ENCODE results near the gene NEB.

The NEB gene

GRCh38 chr2:151733771-151734672, at the start of gene NEB:
Gene NEB (minus strand): TSS chr2:151734476. CDS start chr2:151733156, 1,320 bp downstream.
- in situ Hi-C loops (cut with HindIII; ENCODE audit: low pct_ligation_motif_present, low pct_unique_long_range_greater_than_20kb, low sequenced_read_pairs): no loop called here
- no peak for DNase-seq

GRCh38 chr2:151783133-151783520, 48.9 kb upstream of the NEB start:
- no peak for DNase-seq
- in situ Hi-C loops (cut with HindIII; ENCODE audit: low pct_ligation_motif_present, low pct_unique_long_range_greater_than_20kb, low sequenced_read_pairs): no loop called here

- no peak for DNase-seq
- in situ Hi-C loops (cut with HindIII; ENCODE audit: low pct_ligation_motif_present, low pct_unique_long_range_greater_than_20kb, low sequenced_read_pairs): no loop called here
Observed at GRCh38 chr2:151782378-151783132, 48.3 kb upstream of the NEB start.

GRCh38 chr2:151781642-151782041, 47.4 kb upstream of the NEB start:
- in situ Hi-C loops (cut with HindIII; ENCODE audit: low pct_ligation_motif_present, low pct_unique_long_range_greater_than_20kb, low sequenced_read_pairs): no loop called here
- DNase-seq: no peak

GRCh38 chr2:151780938-151781337, 46.7 kb upstream of the NEB start:
- no peak for DNase-seq
- in situ Hi-C loops (cut with HindIII; ENCODE audit: low pct_ligation_motif_present, low pct_unique_long_range_greater_than_20kb, low sequenced_read_pairs): no loop called here

- DNase-seq: no peak
- in situ Hi-C loops (cut with HindIII; ENCODE audit: low pct_ligation_motif_present, low pct_unique_long_range_greater_than_20kb, low sequenced_read_pairs): no loop called here
Observed at GRCh38 chr2:151777935-151778334, 43.7 kb upstream of the NEB start.

- no peak for DNase-seq
- in situ Hi-C loops (cut with HindIII; ENCODE audit: low pct_ligation_motif_present, low pct_unique_long_range_greater_than_20kb, low sequenced_read_pairs): no loop called here
Observed at GRCh38 chr2:151777487-151777886, 43.2 kb upstream of the NEB start.

GRCh38 chr2:151776367-151776766, 42.1 kb upstream of the NEB start:
- DNase-seq: no peak
- in situ Hi-C loops (cut with HindIII; ENCODE audit: low pct_ligation_motif_present, low pct_unique_long_range_greater_than_20kb, low sequenced_read_pairs): no loop called here

GRCh38 chr2:151775057-151775740, 40.9 kb upstream of the NEB start:
- in situ Hi-C loops (cut with HindIII; ENCODE audit: low pct_ligation_motif_present, low pct_unique_long_range_greater_than_20kb, low sequenced_read_pairs): no loop called here
- DNase-seq: no peak

GRCh38 chr2:151774506-151774905, 40.2 kb upstream of the NEB start:
- in situ Hi-C loops (cut with HindIII; ENCODE audit: low pct_ligation_motif_present, low pct_unique_long_range_greater_than_20kb, low sequenced_read_pairs): no loop called here
- DNase-seq: peak; percentile 69

GRCh38 chr2:151771599-151772358, 37.5 kb upstream of the NEB start:
- DNase-seq: no peak
- in situ Hi-C loops (cut with HindIII; ENCODE audit: low pct_ligation_motif_present, low pct_unique_long_range_greater_than_20kb, low sequenced_read_pairs): no loop called here

- in situ Hi-C loops (cut with HindIII; ENCODE audit: low pct_ligation_motif_present, low pct_unique_long_range_greater_than_20kb, low sequenced_read_pairs): no loop called here
- no peak for DNase-seq
Observed at GRCh38 chr2:151770995-151771394, 36.7 kb upstream of the NEB start.

GRCh38 chr2:151769606-151770005, 35.3 kb upstream of the NEB start:
- in situ Hi-C loops (cut with HindIII; ENCODE audit: low pct_ligation_motif_present, low pct_unique_long_range_greater_than_20kb, low sequenced_read_pairs): no loop called here
- no peak for DNase-seq

GRCh38 chr2:151767536-151767935, 33.3 kb upstream of the NEB start:
- in situ Hi-C loops (cut with HindIII; ENCODE audit: low pct_ligation_motif_present, low pct_unique_long_range_greater_than_20kb, low sequenced_read_pairs): no loop called here
- DNase-seq: no peak

GRCh38 chr2:151766437-151767153, 32.3 kb upstream of the NEB start:
- DNase-seq: no peak
- in situ Hi-C loops (cut with HindIII; ENCODE audit: low pct_ligation_motif_present, low pct_unique_long_range_greater_than_20kb, low sequenced_read_pairs): no loop called here

GRCh38 chr2:151765760-151766410, 31.6 kb upstream of the NEB start:
- no peak for DNase-seq
- in situ Hi-C loops (cut with HindIII; ENCODE audit: low pct_ligation_motif_present, low pct_unique_long_range_greater_than_20kb, low sequenced_read_pairs): no loop called here

- DNase-seq: no peak
- in situ Hi-C loops (cut with HindIII; ENCODE audit: low pct_ligation_motif_present, low pct_unique_long_range_greater_than_20kb, low sequenced_read_pairs): no loop called here
Observed at GRCh38 chr2:151762694-151763093, 28.4 kb upstream of the NEB start.
